ENCODE measurements around the gene CRB2.

CRB2 gene

DNA sequence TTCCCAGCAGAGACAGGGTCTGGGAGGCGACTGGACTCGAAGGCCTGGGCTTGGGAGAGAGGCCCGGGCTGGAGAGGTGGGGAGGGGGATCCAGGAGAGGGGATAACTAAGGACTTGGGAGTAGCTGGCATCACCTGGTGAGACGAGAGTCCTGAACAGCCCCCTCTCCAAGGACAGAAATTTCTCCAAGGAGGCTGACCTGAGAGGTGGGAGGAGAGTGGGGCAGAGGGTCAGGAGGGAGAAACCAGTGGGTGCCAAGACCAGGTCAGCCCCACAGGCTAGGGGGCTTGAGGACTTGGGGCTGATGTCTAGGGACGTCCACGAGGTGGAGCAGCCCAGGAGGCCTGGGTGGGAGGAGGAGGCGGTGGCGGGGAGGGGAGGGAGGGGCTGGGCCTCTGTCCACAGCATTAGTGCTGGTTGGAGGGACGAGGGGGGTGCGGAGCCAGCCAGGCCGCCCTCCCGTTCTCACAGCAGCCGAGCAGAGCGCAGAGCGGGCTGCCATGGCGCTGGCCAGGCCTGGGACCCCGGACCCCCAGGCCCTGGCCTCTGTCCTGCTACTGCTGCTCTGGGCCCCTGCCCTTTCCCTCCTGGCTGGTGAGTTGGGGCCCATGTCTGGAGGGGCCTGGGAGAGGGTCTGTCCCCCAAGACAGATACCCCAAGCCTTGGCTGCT, at the start of gene CRB2:
Gene CRB2 (plus strand): TSS at position 437 of the 671 bp plus-strand sequence. CDS start 64 bp downstream, at position 501.
- DNase-seq: peak in 1 of 3 experiments; percentile 17

DNA sequence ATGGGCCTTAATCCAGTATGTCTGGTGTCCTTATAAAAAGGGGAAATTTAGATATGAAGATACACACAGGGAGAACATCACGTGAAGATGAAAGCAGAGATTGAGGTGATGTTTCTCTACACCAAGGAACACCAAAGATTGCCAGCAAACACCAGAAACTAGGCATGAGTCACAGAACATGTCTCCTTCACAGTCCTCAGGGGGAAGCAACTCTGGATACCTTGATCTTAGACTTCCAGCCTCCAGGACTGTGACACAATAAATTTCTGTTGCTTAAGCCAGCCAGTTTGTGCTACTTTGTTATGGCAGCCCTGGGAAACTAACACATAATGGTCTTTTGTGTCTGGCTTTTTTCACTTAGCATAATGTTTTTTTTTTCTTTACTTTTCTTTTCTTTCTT, 46.4 kb upstream of the CRB2 start:
- DNase-seq: no peak

GRCh38 chr9:123310551-123311249, 45.3 kb upstream of the CRB2 start:
- no peak for DNase-seq

GRCh38 chr9:123311250-123311752, 44.7 kb upstream of the CRB2 start:
- no peak for DNase-seq

DNA sequence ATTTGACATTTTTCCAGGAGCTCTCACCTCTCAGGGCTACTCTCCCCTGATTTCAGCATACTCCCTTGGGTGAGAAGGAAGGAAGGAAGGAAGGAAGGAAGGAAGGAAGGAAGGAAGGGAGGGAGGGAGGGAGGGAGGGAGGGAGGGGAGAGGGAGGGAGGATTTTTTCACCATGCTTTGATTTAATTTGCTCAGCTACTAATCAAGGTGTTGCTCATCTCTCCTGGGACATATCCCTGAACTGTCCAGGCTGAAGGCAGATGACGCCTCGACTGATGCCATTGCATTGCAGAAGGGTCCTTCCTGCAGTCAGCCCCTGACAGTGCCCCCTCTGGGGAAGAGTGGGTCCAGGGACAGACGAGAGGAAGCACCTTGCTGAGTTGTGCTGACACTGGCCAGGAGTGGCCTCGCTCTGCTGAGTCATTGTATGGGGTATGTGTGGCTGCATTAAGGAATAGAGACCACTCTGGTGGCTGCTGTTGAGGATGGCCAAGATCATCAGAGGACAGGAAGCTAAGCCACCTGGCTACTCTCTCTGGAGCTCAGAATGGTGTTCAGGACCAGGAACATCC, 43.6 kb upstream of the CRB2 start:
- DNase-seq: no peak

DNA sequence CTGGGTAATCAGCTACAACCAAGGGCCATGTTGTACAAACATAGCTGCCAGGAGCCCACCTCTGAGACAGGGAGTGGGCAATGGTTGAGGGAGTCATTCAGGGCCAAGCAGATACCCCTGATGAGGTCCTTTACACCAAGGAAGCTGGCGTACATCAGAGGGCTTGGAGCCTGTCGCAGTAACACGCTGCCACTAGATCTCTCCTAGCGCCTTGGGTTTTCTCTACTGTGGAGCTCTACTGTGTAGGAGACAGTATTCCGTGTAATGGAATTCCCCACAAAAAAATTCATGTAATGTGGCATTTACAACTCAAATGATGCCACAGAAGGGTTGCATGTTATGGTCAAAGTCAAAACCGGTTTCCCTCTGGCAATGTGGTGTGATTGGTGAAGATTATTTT, 41.4 kb upstream of the CRB2 start:
- no peak for DNase-seq

DNA sequence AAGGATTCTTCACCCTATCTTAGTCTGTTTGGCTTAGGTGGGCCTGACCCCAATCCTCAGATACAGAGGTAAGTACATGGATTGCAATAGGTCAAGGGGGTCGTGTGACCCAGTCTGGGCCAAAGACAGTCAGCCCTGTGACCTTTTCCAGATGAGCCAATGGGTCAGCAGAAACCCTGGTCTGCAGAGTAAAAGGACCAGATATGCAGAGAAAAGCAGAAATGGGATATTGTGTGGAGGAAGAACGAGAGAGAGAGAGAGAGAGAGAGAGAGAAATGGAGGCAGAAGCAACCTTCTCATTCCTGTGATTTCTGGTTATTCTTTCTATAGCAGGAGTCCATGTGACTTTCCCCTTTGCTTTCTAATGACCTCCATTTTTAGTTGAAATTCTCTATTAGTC, 40.4 kb upstream of the CRB2 start:
- DNase-seq: no peak

DNA sequence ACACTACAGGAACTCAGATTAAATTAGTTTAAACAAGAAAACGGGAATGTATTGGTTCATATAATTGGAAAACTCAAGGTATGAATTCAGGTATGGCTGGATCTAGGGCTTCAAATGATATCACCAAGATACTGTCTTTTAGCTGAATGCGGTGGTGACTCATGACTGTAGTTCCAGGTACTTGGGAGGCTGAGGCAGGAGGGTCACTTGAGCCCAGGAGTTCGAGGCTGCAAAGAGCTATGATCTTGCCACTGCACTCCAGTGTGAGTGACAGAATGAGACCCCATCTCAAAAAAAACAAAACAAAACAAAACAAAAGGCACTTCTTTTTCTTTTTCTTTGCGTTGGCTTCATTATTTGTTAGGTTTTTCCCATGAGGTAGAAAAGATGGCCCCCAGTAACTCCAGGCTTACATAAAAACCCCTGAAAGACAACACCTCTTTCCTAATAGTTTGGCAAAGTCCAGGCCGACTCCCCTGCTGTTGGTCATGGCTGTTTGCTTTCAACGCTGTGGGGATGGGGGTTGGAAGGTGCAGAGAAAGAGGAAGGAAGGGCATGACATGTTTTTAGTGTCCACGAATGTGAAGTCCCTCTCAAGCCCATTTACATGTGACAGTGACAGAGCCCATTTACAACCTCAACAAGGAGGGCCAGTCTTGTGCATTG, 39.8 kb upstream of the CRB2 start:
- DNase-seq: no peak

DNA sequence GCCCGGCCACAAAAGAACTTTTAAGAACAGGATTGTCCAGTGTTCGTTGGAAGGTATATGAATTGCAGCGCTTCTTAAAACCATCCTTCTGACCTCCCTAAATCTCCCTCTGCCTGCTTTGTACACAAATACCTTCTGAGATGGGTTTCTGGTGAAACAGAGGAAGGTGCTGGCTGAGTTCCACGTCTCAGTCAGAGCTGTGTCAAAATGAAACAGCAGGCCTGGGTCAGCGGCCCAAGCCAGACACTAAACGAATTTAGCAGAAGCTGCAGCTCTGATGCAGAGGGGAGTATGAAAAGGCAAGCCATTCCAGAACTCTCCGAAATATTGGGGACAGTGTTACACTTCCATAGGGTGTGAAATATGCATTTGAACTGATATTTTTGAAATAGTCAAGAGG, 37.8 kb upstream of the CRB2 start:
- DNase-seq: no peak

- no peak for DNase-seq
These were observed 37.0 kb upstream of the CRB2 start for GRCh38 chr9:123318961-123319421.

- no peak for DNase-seq
These were observed 36.3 kb upstream of the CRB2 start for GRCh38 chr9:123319541-123320339.

DNA sequence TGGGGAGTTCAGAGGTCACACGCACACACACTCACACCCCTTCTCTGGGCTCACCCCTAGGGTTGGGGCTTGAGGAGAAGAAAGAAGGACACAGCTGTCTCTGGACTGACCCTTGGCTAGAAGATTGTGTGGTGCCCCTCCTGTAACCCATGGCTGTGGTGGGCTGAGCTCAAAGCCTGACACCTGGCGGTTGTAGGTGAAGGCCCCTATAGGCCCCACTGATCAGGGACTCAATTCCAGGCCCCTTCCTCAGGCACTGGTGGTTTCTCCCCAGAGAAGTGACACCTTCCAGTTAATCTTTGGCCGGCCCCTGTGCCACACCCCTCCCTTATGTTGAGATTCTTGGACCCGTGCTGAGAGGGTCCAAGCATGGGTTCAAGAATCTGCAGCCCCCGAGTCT, 35.2 kb upstream of the CRB2 start:
- no peak for DNase-seq

- DNase-seq: no peak
These were observed 34.3 kb upstream of the CRB2 start for GRCh38 chr9:123321616-123322272.

DNA sequence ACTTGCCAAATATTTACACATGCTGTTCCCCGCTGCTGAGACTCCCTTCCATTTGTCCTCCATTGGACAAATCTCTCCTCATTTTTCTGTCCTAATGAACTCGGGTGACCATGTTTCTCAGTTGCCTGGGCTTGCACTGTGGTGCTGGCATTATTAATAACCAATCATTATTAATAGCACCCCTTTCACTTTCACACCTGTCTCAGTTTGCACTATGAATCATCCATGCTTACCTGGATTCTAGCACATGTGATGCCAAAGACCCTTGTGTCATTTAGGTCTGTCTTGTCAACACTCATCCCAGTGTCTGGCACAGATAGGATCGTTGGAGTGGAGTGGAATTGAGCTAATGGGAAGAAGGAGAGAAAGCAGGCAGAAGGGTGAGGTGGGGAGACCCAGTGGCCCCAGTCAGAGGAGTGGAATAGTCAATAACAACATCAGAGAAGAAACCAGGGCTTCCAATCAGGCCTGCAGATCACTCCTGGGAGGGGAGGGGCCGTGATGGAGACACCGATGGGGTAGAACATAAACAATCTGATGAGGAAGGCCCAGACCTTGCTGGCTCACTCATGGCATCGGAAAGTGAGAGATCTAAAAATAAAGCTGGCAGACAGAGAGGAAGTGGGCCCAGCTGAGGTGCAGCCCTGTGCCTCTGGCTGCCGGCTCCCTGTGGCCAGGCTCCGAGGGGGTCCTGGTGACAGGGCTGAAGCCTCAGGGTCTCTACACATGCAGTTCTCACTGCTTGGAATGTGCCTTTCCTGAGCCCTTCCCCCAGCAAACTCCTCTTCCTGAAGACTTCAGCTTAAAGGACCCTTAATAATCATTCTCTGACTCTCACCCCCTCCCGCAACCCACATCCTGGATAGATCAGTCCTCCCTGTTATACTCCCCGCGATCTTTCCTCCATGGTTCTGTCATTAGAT, 33.5 kb upstream of the CRB2 start:
- DNase-seq: peak in 2 of 3 experiments; percentile 12 to 26

DNA sequence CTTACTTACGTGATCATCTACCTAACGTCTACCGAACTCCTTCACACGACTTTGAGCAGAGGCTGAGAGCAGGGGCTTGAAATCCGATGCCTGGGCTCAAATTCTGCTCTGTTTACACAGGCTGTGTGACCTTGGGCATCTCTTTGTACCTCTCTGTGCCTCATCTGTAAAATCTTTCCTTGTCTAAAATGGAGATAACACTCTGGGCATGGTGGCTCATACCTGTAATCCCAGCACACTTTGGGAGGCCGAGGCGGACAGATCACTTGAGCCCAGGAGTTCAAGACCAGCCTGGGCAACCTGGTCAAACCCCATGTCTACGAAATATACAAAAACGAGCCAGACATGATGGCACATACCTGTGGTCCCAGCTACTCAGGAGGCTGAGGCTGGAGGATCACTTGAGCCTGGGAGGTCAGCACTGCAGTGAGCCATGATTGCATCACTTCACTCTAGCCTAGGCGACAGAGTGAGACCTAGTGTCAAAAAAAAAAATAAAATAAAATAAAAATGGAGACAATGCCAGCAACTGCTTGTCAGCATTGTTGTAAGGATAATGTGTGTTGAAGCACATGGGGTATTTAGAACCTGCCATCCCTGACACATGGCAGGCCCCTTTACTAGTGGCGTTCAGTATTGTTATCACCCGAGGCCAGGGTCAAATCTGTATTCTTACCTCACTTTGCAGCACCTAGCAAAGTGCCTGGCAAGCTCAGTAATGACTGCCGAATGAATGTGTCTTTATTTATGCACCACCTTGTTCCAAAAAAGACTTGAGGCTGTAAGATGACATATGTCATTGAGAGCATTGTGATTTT, 32.6 kb upstream of the CRB2 start:
- DNase-seq: no peak

DNA sequence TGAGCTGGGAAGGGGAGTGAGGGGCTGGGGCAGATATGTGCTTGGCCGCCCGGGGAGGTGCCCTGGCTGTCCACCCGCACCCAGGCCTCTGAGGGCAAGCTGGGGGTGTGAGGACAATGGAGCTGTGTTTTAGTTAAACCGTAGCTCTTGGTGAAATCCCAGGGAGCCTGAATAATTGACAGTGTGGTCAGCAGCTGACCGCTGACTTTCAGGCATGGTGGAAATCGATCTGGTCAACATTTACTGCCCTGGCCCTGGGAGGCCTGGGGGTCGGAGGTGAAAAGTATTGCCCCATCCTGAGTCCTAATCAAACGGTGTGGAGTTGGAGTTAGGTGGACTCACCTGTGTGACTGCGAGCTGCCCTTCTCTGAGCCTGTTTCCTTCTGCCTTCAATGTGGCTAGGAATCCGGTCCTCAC, 31.2 kb upstream of the CRB2 start:
- DNase-seq: no peak

- DNase-seq: no peak
These were observed 29.8 kb upstream of the CRB2 start for GRCh38 chr9:123326187-123326586.

DNA sequence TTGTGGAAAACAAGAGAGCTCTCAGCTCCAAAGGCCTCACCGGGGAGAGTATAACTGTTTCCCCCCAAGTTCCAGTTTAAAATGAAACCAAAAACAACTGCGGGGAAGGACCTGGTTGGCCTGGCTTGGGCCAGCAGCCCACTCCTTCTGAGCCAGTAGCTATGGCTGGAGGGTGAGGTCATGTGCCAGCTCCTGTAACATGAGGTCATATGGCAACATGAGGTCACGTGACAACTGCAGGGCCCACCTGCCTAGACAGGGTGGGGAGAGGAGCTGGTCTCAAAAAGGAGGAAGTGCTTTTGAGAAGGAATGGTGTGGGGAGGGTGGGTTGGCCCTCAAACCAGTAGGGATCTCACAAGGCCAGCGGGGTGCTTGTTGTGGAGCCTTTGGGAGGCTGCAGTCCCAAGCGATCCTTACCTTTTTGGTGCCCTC, 29.3 kb upstream of the CRB2 start:
- no peak for DNase-seq

DNA sequence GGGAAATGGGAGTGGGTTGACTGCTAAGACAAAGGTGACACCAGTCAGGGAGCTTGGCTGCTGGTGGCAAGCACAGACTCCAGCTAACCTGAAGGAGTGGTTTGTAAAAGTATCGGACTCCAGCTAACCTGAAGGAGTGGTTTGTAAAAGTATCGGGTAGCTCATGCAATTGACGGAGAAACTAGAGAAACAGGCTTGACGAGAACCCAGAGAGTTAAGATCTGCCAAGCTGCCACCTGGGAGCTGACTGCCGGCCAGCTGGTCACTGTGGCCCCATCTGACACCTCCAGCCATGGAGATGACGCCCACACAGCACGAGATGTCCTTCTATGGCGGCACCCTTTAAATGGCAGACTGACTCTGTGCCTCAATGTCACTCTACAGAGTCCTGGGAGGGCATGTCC, 28.3 kb upstream of the CRB2 start:
- DNase-seq: no peak
